CD1c-positive myeloid dendritic cell (primary cell): Measurements from ENCODE around the gene CRIP1.

Source experiments
- DNase-seq: peaks from one replicate; pipeline ENCODE4 v3.0.0-alpha.2; 2016; ENCODE audit errors: extremely low spot score

CRIP1 gene

DNA sequence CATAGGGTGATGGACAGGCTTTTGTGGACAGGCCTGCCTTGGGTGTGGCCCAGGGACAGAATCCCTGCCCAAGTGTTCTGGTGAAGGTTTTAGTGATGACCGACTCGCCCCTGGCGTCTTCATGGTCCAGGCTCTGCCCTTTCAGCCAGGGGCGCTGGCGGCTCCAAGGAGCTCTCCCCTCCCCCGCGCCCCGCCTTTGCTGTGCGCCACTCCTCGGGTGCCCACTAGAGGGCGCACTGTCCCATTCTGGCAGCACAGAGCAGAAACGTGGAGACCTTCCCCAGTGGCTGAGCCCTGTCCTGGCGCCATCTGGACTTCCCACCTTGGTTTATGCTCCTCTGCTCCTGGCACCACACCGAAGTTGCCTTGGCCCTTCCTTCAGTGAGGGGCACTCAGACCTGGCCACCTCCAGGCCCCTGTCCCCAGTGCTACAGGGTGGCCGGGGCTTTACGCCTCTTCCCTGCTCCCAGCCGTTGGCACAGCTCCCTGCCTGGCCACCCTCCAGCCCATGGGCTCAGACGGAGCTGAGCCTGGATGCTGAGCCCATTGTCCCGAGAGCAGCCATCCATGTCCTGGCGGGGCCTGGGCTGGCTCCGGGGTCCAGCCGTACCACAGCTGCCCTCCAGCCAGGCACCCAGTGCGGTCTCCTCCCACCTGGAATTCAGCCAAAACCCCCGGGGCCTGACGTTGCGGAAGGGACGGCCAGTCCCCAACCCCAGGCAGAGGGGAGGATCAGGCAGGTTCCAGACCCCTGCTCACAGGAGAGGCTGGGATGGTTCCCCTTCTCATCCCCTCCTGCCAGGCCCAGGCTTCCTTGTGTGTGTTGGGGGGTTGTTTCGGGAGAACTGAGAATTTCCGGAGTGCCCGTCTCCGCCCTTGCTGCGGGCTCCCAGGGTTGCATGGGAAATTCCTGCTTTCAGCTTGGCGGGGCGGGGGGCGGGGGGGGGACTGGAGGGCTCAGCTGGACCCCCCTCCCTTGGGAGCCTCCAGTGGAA, 5.6 kb upstream of the CRIP1 start:
- DNase-seq: peak; percentile 92

- DNase-seq: peak; percentile 99
Measured at GRCh38 chr14:105481886-105482457, 4.7 kb upstream of the CRIP1 start.

DNA sequence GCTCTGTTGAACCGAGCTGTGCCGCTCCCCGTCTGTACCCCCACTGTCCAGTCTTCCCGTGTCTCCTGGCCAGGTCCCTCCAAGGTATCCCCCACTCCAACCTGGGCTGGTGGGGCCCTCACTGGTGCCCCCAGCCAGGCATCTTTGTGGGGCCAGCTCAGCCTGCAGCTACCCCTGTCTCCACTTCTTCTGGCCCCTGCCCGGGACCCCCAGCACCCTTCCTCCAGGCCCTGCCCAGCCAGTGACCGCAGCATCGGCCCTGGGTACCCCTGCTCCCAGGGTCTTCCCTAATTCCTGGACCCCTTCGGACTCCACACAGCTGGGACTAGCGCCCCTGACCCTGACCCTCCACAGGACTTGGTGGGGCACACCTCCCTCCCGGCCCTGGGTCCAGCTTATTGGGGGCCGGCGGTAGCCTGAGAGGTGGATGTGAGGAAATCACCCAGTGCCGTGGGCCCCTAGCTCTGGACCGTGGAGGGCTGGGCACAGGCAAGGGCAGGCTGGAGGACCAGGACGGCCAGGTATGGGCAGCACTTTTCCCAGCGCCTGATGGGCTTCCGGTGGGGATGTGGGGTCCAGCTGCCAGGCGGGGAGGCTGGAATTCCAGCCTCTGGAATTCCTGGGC, 4.1 kb upstream of the CRIP1 start:
- no peak for DNase-seq

GRCh38 chr14:105483300-105484068, 3.2 kb upstream of the CRIP1 start:
- no peak for DNase-seq

DNA sequence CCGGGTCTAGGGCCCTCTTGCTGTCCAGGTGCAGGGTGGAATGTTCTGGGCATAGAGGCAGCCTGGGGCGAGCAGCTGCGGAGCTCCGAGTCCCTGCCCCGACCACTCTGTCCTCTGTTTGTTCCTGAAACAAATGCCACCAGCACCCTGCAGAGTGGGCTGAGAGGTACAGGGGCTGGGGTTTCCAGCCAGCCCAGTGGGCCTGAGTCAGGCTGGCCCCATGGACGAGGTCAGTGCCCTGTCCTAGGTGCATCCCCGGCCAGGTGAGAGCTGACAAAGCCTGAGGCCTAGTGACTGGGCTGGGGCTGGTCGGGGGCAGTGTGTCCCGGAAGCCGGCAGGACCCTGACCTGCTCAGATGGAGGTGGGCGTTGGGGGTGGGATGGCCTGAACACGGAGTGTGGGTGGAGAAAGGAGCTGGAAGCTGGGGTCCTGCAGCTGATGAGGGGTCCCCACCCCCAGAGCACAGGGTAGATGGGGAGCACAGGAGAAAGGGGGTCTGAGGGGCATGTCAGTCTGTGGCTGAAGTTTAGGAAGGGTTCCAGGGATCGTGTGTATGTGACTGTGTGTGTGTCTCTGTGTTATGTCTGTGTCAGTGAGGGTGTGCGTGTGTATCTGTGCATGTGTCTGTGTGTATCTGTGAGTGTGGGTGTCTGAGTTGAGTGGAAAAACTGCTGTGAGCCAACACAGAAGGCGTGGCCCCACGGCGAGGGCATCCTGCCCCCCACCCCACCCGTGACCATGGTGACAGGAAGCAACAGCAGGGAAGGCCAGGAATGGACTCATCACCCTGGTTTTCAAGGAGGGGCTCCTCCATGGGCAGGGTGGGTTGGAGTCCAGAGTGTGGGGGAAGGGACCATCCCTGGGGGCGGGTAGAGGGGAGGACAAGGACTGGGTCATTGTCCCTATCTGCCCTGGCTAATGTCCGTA, 2.4 kb upstream of the CRIP1 start:
- peak; percentile 62 for DNase-seq

- no peak for DNase-seq
Measured at GRCh38 chr14:105484997-105485393, 1.7 kb upstream of the CRIP1 start.

DNA sequence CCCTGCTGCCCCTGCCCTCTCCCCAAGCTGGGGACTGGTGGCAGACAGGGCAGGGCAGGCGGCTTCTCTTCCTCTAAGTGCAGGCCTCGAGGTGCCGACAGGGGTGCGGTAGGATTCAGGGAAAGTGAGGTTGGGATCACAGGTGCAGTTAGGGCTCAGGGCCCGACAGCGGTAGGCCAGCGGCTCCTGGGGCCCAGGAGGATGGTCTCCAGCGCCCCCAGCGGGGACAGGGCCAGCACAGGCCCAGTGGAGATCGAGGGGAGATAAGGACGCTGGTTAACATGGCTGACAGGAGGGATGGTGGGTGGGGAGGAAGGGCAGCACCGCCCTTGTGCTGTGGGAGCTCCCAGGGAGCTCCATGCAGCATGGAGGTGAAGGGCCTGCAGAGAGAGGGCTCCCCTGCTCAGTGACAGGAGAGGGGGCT, 935 bp upstream of the CRIP1 start:
- DNase-seq: peak; percentile 50

DNA sequence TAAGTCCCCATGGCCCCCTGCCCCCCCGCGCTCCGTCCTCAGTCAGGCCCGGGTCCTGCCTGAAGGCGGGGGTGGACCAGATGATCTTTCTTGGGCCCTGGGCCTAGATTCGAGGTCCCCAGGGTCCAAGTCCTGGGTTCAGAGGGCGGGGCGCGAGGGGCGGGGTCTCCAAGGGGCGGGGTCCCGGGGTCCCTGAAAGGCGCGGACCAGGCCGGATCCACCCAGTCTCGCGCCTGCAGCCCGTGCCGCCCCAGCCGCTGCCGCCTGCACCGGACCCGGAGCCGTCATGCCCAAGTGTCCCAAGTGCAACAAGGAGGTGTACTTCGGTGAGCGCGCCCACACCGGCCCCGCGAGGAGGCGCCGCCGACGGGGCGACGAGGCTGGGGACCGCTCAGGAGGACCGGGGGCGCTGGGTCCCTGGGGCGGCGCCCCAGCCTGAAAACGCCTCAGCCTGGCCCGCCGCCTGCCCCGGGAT, 325 bp downstream of the CRIP1 start:
- peak; percentile 43 for DNase-seq

DNA sequence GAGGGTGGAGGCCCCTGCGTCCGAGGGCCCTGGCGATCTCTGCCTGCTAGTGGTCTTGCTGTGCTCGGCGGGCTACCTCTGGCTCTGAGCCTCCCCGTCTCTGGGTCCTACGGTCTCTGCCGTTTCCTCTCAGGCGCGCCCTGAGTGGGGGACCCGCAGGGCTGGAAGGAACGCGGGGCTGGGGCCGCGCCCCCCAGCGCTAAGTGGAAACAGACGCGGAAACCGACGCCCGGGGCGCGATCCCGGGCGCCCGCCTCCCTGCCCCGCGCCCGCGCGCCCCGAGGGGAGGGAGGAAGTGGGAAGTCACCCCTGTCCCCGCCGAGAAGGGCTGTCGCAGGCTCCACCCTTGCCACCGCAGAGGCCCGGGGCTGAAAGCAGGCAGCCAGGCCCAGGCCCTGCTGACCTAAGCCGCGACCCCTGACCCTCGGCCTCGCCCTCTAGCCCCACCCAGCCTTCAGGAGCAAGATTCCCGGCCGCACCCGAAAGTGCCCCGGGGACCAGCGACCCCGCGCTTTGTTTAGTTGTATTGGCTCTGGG, 831 bp downstream of the CRIP1 start:
- peak; percentile 91 for DNase-seq

GRCh38 chr14:105487986-105488777, 1.5 kb downstream of the CRIP1 start:
- no peak for DNase-seq

- peak; percentile 68 for DNase-seq
Measured at GRCh38 chr14:105488781-105489541, 2.3 kb downstream of the CRIP1 start.

- DNase-seq: peak; percentile 90
Measured at GRCh38 chr14:105489542-105490266, 3.0 kb downstream of the CRIP1 start.

DNA sequence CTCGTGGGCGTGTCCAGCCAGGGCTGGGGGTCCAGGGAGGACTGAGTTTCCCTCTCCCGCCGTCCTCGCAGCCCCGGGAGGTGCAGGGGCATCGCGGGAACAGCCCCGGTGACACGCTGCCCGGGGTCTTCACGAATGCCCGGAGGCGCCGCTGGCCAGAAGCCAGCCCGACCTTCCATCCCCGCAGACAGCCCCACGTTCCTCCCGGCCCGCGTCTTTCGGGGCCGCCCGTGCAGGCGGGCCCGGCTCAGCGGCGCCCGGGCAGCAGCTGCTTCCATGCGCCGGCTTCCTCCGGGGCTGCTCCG, 3.5 kb downstream of the CRIP1 start:
- no peak for DNase-seq

- DNase-seq: peak; percentile 100
Measured at GRCh38 chr14:105490572-105491365, 4.1 kb downstream of the CRIP1 start, which contains the start of gene TEDC1. TSS of gene TEDC1 (plus strand) at chr14:105491246. CDS start at chr14:105491376, 130 bp downstream.

- DNase-seq: peak; percentile 80
Measured at GRCh38 chr14:105491366-105491973, 4.8 kb downstream of the CRIP1 start.

GRCh38 chr14:105492031-105492970, 5.6 kb downstream of the CRIP1 start:
- no peak for DNase-seq
